ENCODE results near the gene TMX2.

- TF ChIP-seq CTCF (IDR thresholded peaks at IDR 0.05 in 8 of 11, conservative IDR thresholded peaks at IDR 0.05 in 3 of 11) = no peak
- TF ChIP-seq POLR2A (IDR thresholded peaks at IDR 0.05) = no peak
- no peak for TF ChIP-seq POLR2AphosphoS5 (IDR thresholded peaks at IDR 0.05)
Measured at GRCh38 chr11:57762235-57762861, 50.0 kb downstream of the TMX2 start.
